ENCODE data around the gene MDP1. TPM values are rescaled to one million over a fixed set of nuclear protein-coding genes. Genes with fewer than 3 reads are reported as not detected.

Gene MDP1
- total and polyA plus RNA-seq, 2 of the 8 experiments (the other 6 are each of a cell fraction or from before 2014, with no cell fraction given) = 17.7 to 32.2 TPM

GRCh38 chr14:24231263-24232120, 15.6 kb upstream of the MDP1 start:
- no peaks in the 10 kb centered on the region for H3K9me3 ChIP-seq (ENCODE audit: insufficient read depth in 2 of 2, low read depth in 1 of 2, low read length in 1 of 2)
- peak overlapping the region; percentile 37 for H3K56ac ChIP-seq (replicated peaks; ENCODE audit: insufficient read length, low read depth, low read length)
- no peak overlapping the region for H4K5ac ChIP-seq (ENCODE audit: insufficient read length, low read depth, low read length)
- CTCF ChIA-PET (ENCODE audit: partially characterized antibody) = interaction anchor here (0.7 to 1.9 kb wide), 7 partner anchors 10 to 122 kb away, joined by 3 to 6 read pairs (median 4); partner anchors contain the start of gene MDP1
- H3K4ac ChIP-seq (replicated peaks; ENCODE audit: insufficient read length, low read depth, low read length) = no peak overlapping the region
- no peaks in the 10 kb centered on the region; the same call in 1 of the 2 replicates for H3K79me1 ChIP-seq (ENCODE audit: low read depth, low read length)
- H3K36me3 ChIP-seq (ENCODE audit: control insufficient read depth in 2 of 4, insufficient read depth in 4 of 4, low read length in 3 of 4) = peaks cover 0 to 22% (median 10%) of the 10 kb centered on the region in 4 experiments; a peak in 4 of 8 replicates
- H2BK5ac ChIP-seq (ENCODE audit: low read depth, low read length) = peak overlapping the region; percentile 96; the same call in 1 of the 2 replicates
- peak overlapping the region; percentile 96 for H2AK5ac ChIP-seq (ENCODE audit: low read depth, low read length)
- H3K14ac ChIP-seq (ENCODE audit: insufficient read length) = no peak overlapping the region
- peak overlapping the region; percentile 66; the same call in 1 of the 2 replicates for H2BK15ac ChIP-seq (ENCODE audit: low read length)
- peak overlapping the region; percentile 93 for H4K8ac ChIP-seq (ENCODE audit: extremely low read depth, insufficient read depth, low read length)
- H2BK12ac ChIP-seq (ENCODE audit: low read depth, low read length) = 0 out of 2 replicates have a peak overlapping the region, but pooled peaks have one; percentile 12
- 20% methylated on average over 23 of the region's 23 CpGs; no CpG with 5 or more reads in 1 of the 2 experiments for WGBS, 2 experiments (ENCODE audit: extremely low coverage in 1 of 2, insufficient coverage in 1 of 2, insufficient read length in 1 of 2, insufficient replicate concordance in 2 of 2, low coverage in 1 of 2, low lambda C conversion rate in 2 of 2, missing lambda C conversion rate in 1 of 2)
- FAIRE-seq (no peak), DNase-seq (ENCODE audit: low read depth in 1 of 2, low spot score in 2 of 2) (peak in 1 of 2 experiments; percentile 56)
- H3K18ac ChIP-seq (ENCODE audit: extremely low read depth, low read length) = peak overlapping the region; percentile 64; the same call in 1 of the 2 replicates
- POLR2A ChIA-PET (ENCODE audit: partially characterized antibody) = interaction anchor here (0.6 to 2.2 kb wide), 10 partner anchors 8 to 452 kb away, joined by 3 to 6 read pairs (median 4); partner anchors contain the start of genes CHMP4A, MDP1 and TM9SF1
- no peak overlapping the region for H3K23ac ChIP-seq (ENCODE audit: insufficient read length)
- peak overlapping the region; percentile 81 to 97 (median 88) for H3K4me3 ChIP-seq (ENCODE audit: extremely low read depth in 1 of 4, insufficient read depth in 2 of 4, low read depth in 3 of 4, low read length in 4 of 4)
- TF ChIP-seq CHD2 (IDR thresholded peaks at IDR 0.05; ENCODE audit: low read length) (no peak), POU5F1 (IDR thresholded peaks at IDR 0.05; ENCODE audit: low read depth, low read length) (no peak), POLR2A (IDR thresholded peaks at IDR 0.05; ENCODE audit: control extremely low read depth in 1 of 2, low read depth in 2 of 2, low read length in 2 of 2) (peak in 1 of 2 experiments; percentile 60; a peak in 1 of 3 replicates)
- H4K91ac ChIP-seq (replicated peaks; ENCODE audit: insufficient read length, low read length) = peak overlapping the region; percentile 41
- peak overlapping the region; percentile 86 to 92 for H3K4me2 ChIP-seq (ENCODE audit: insufficient read depth in 1 of 2, low read depth in 2 of 2, low read length in 2 of 2)
- peaks cover 3 to 55% of the 10 kb centered on the region in 2 experiments; a peak in 2 of 4 replicates for H3K79me2 ChIP-seq (ENCODE audit: control insufficient read depth in 1 of 2, insufficient read depth in 2 of 2, low read length in 2 of 2)
- H3K27me3 ChIP-seq (replicated peaks in 1 of 4; ENCODE audit: control insufficient read depth in 3 of 4, extremely low read depth in 1 of 4, insufficient read depth in 3 of 4, low read length in 3 of 4) = no peaks in the 10 kb centered on the region; a peak in 1 of 7 replicates
- no peak overlapping the region for H2BK120ac ChIP-seq (replicated peaks; ENCODE audit: low read depth, low read length)
- H2BK20ac ChIP-seq (ENCODE audit: low read length) = no peak overlapping the region
- peak overlapping the region; percentile 95; the same call in 1 of the 2 replicates for H2AFZ ChIP-seq (ENCODE audit: low read length)
- H3K9ac ChIP-seq (replicated peaks in 1 of 4; ENCODE audit: extremely low read depth in 1 of 4, low read depth in 3 of 4, low read length in 3 of 4) = peak overlapping the region; percentile 76 to 86 (median 80)
- peaks cover 11% of the 10 kb centered on the region for H3K23me2 ChIP-seq (ENCODE audit: low read depth, low read length)
- H3K4me1 ChIP-seq (replicated peaks in 1 of 4; ENCODE audit: control insufficient read depth in 3 of 4, insufficient read depth in 4 of 4, low read length in 3 of 4) = peaks cover 2 to 14% (median 4%) of the 10 kb centered on the region in 4 experiments; a peak in 5 of 7 replicates
- peaks cover 0 to 5% of the 10 kb centered on the region in 2 experiments for H4K20me1 ChIP-seq (replicated peaks in 1 of 2; ENCODE audit: control insufficient read depth in 1 of 2, insufficient read depth in 2 of 2, low read length in 2 of 2)
- H3K27ac ChIP-seq (ENCODE audit: low read depth, low read length) = peak overlapping the region; percentile 94

Measured in H1 (cell line).